GM23248 (cell line): Measurements from ENCODE around the gene POU1F1.

Source experiments
- EZH2 ChIP-seq: fragments of 200-600 bp; sonication (generic); IDR thresholded peaks from 2 replicates; pipeline ENCODE4 v1.6.1; 2018; ENCODE audit warnings: antibody characterized with exemption, mild to moderate bottlenecking; ENCODE audit not compliant: insufficient read depth, poor library complexity, severe bottlenecking
- EZH2phosphoT487 ChIP-seq: fragments of 200-600 bp; sonication (generic); IDR thresholded peaks from 2 replicates; pipeline ENCODE4 v1.6.1; 2018; ENCODE audit warnings: antibody characterized with exemption, moderate library complexity, mild to moderate bottlenecking, low read depth; ENCODE audit not compliant: insufficient read depth

DNA sequence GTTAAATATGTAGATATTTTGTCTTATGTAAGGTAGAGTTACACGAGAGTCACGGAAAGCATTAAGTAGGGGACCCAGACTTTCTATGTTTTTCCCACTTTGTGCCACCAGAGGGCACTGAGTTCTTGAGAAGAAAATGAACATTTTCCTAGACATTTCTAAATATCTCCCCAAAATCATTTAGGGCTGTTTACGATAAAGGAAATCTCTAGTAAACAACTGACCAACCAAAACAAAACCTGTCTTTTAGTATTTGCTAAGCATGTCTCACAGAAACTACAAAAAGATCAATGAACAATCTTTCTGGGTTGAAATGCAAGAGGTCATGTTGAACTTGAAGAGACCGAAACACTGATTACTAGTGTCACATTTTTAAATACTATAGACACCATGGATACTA is 16.1 kb downstream of the POU1F1 start:
- TF ChIP-seq EZH2phosphoT487 (no peak), EZH2 (no peak)
